Ectodermal cell (in vitro differentiated cells): ENCODE results near the gene USP13.
"Not testable (repeated sequence)": the region's sequence is repeated elsewhere in the genome, so short reads cannot be mapped to it uniquely, and the experiment has no call there.

Source experiments
- H3K27ac ChIP-seq: 2 replicates; pipeline ENCODE4 v1.7.0; 2013; ENCODE audit warnings: mild to moderate bottlenecking, low read depth, low read length; ENCODE audit not compliant: insufficient read depth, poor library complexity, severe bottlenecking
- H3K27me3 ChIP-seq: 2 replicates; pipeline ENCODE4 v1.7.0; 2013; ENCODE audit warnings: mild to moderate bottlenecking, low read length; ENCODE audit not compliant: insufficient read depth, control insufficient read depth, poor library complexity, severe bottlenecking
- H3K36me3 ChIP-seq: one replicate; pipeline ENCODE4 v1.7.0; 2013; ENCODE audit warnings: low read length; ENCODE audit not compliant: control insufficient read depth, insufficient read depth
- H3K4me1 ChIP-seq: one replicate; pipeline ENCODE4 v1.7.0; 2013; ENCODE audit warnings: low read length; ENCODE audit not compliant: control insufficient read depth, insufficient read depth
- H3K4me3 ChIP-seq: 2 replicates; pipeline ENCODE4 v1.7.0; 2013; ENCODE audit warnings: low read depth, low read length, control low read depth; ENCODE audit not compliant: insufficient read depth
- H3K9me3 ChIP-seq: 2 replicates; pipeline ENCODE4 v1.7.0; 2013; ENCODE audit warnings: mild to moderate bottlenecking, low read length, moderate library complexity; ENCODE audit not compliant: control insufficient read depth
- WGBS, 2 experiments: methylation state at CpG; one replicate each; pipeline ENCODE4 v1.1.7; 2013; ENCODE audit warnings: missing lambda C conversion rate in 2 of 2; 5-methylcytosine and 5-hydroxymethylcytosine counted together

Gene USP13

DNA sequence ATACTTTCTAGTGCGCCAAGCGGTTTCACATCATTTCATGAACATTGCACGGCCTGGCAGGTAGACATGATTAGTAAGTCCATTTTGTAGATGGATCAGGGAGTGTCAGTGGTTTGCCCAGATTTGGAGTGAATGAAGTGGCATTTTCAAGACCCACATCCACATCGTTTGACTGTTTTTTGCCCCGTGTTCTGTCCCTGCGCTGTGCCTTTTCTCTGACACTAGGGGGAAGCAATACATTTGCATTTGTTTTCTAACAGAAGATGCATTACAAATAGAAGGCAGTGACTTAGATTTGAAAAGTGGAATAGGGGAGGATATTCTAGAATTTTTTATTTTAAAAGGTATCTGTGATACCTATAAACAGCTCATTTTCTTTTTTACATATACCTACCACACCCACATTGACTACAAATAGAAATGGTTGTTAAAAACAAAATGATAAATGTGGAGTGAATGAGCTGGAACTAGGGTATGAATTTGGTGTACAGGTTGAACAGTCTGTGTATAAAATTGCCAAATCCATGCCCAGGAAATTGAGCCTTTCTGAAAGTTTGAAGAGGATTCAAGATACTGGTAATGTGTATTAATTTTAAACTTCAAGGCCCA, 98.0 kb downstream of the USP13 start:
- H3K4me3 ChIP-seq = no peak overlapping the region
- H3K27ac ChIP-seq = no peak overlapping the region
- peaks cover 7% of the 10 kb centered on the region for H3K36me3 ChIP-seq
- no peaks in the 10 kb centered on the region for H3K4me1 ChIP-seq
- H3K27me3 ChIP-seq = no peaks in the 10 kb centered on the region
- WGBS, 2 experiments = 68 to 71% methylated on average over 6 of the region's 6 CpGs
- H3K9me3 ChIP-seq = no peaks in the 10 kb centered on the region

DNA sequence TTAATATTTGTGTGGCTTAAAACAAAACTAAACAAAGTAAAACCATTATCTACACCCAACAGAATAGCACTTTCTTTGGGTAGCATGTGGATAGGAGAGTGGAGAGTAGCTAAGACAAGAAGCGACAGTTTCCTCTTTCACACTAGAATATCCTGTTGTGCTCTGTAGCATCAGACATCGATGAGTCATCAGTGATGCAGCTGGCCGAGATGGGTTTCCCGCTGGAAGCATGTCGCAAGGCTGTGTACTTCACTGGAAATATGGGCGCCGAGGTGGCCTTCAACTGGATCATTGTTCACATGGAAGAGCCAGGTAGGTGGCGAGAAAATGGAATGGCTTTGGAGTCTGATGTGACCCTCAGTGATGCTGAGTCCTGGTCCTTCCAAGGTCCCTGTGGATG, 108.1 kb downstream of the USP13 start:
- Histone ChIP-seq H3K27ac (no peak overlapping the region), H3K9me3 (no peaks in the 10 kb centered on the region), H3K4me3 (no peak overlapping the region), H3K36me3 (peaks cover 8% of the 10 kb centered on the region), H3K4me1 (no peaks in the 10 kb centered on the region), H3K27me3 (no peaks in the 10 kb centered on the region)
- WGBS, 2 experiments = 94 to 96% methylated on average over 8 of the region's 8 CpGs

DNA sequence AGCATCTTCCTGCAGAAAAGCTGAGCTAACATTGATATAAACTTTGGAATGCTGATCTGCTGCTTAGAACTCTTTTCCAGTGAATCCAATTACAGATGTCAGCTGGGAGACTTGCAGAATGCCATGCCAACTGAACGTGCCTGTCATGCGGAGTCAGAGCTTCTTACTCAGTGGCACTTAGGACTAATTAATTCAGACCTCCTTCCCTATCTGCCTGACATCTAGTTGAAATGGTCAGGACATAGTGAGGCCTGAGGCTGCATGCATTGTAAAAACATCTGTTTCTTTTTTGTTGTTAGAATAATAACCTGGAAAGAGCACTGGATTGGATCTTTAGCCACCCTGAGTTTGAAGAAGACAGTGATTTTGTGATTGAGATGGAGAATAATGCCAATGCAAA, 112.6 kb downstream of the USP13 start:
- no peaks in the 10 kb centered on the region for H3K9me3 ChIP-seq
- H3K27ac ChIP-seq = no peak overlapping the region
- H3K4me1 ChIP-seq = no peaks in the 10 kb centered on the region
- peaks cover 10% of the 10 kb centered on the region for H3K36me3 ChIP-seq
- no peak overlapping the region for H3K4me3 ChIP-seq
- no peaks in the 10 kb centered on the region for H3K27me3 ChIP-seq
- WGBS, 2 experiments = 92 to 98% methylated on average over 2 of the region's 2 CpGs

- Histone ChIP-seq H3K4me1 (no peaks in the 10 kb centered on the region), H3K36me3 (peaks cover 13% of the 10 kb centered on the region), H3K27me3 (no peaks in the 10 kb centered on the region), H3K27ac (no peak overlapping the region), H3K9me3 (no peaks in the 10 kb centered on the region), H3K4me3 (no peak overlapping the region)
- 92 to 97% methylated on average over 4 of the region's 4 CpGs for WGBS, 2 experiments
Measured at GRCh38 chr3:179766416-179767133, 113.7 kb downstream of the USP13 start.

DNA sequence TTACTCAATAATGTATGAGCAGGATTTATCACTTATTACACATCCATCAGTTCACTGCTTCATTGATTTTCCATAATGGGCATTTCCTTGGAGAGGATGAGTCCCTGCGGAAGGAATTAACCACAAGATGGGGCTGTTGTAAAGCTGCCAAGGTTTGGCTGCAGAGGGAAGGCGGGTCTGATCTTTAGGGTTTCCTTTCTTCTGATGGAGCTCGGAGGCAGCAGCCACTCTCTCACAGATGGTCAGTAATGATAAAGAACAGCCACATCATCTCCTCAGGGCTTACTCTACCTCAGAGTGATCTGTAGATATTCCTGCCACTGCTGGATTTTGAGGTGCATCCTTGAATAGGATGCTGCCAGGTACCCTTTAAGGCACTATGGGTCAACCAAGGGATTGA, 115.2 kb downstream of the USP13 start:
- no peaks in the 10 kb centered on the region for H3K27me3 ChIP-seq
- H3K27ac ChIP-seq = no peak overlapping the region
- H3K4me1 ChIP-seq = no peaks in the 10 kb centered on the region
- no peaks in the 10 kb centered on the region for H3K9me3 ChIP-seq
- H3K36me3 ChIP-seq = peaks cover 14% of the 10 kb centered on the region
- WGBS, 2 experiments = 32 to 34% methylated on average over 3 of the region's 3 CpGs
- H3K4me3 ChIP-seq = no peak overlapping the region

DNA sequence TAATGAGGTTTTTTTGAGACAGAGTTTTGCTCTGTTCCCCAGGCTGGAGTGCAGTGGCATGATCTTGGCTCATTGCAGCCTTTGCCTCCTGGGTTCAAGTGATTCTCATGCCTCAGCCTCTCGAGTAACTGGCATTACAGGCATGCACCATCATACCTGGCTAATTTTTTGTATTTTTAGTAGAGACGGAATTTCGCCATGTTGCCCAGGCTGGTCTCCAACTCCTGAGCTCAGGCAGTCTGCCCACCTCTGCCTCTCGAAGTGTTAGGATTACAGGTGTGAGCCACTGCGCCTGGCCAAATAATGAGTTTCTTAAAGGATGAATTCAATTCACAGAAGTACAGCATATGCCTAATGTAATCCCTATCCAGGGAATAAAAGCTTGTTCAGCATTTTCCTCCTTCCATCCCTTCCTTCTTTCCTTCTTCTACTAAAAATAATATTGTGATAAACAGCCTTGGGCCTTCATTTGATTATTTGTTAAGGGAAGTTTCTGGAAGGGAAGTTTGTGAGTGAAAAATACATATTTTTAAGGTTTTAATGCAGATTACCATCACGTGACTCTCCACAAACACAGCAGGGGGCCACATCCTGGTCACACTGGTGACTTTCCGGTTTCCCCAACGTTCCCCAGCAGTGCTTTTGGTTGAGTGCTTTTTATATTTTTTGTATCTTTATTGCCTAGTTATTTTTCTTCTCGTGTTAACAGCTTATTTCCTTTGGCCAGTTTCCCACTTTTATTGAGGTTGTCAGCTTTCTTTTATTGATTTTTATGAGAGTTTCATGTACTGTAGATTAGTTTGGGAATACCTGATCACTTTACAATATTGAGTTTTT, 116.8 kb downstream of the USP13 start:
- no peak overlapping the region for H3K4me3 ChIP-seq
- peaks cover 14% of the 10 kb centered on the region for H3K36me3 ChIP-seq
- no peaks in the 10 kb centered on the region for H3K4me1 ChIP-seq
- no peak overlapping the region for H3K27ac ChIP-seq
- H3K27me3 ChIP-seq = no peaks in the 10 kb centered on the region
- WGBS, 2 experiments = 80 to 85% methylated on average over 8 to 9 of the region's 9 CpGs
- no peaks in the 10 kb centered on the region for H3K9me3 ChIP-seq

DNA sequence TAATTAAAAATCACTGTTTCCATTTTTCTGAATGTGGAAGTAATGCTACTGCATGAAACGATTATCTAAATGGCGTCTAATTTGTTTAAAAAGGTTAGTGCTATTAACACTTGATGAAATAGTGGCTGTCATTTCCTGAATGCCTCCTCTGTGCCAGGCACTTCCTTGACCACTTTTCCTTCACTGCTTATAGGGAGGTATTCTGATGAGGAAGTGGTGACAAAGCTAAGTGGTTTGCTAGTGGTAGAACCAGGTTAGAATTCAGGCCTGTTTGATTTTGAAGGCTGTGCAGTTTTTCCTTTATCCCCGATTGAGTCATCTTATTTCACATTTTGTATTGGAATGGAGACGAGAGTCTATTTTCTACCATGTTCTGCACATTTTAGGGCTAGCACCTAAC, 119.0 kb downstream of the USP13 start:
- H3K36me3 ChIP-seq = peaks cover 11% of the 10 kb centered on the region

DNA sequence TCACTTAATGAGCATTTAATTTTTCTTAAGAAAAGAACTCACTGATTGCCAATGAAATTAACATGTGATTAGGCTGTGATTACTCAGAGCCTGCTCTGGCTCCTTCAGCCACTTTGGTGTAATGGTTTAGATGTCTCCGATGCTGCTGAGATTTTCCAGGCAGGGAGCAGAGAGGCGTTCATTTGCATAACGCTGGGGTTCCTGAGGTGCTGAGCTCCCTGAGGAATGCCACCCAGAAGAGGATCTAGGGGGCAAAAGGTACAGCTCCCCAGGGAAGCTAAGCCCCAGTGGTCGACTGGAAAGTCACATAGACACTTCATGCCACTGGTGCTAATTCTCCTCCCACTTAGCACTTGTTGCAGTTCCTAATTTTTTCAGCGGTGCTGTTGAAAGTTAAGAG, 119.5 kb downstream of the USP13 start:
- H3K27me3 ChIP-seq = no peaks in the 10 kb centered on the region
- H3K36me3 ChIP-seq = peaks cover 10% of the 10 kb centered on the region
- 38% methylated on average over 5 of the region's 5 CpGs for WGBS, 2 experiments
- H3K27ac ChIP-seq = no peak overlapping the region
- no peak overlapping the region for H3K4me3 ChIP-seq
- H3K4me1 ChIP-seq = no peaks in the 10 kb centered on the region
- no peaks in the 10 kb centered on the region for H3K9me3 ChIP-seq

More for the DNA sequence above, 119.0 kb downstream of the USP13 start:
- WGBS, 2 experiments = 93 to 95% methylated on average over 4 of the region's 4 CpGs
- Histone ChIP-seq H3K4me3 (no peak overlapping the region), H3K9me3 (no peaks in the 10 kb centered on the region), H3K27ac (no peak overlapping the region), H3K27me3 (no peaks in the 10 kb centered on the region), H3K4me1 (no peaks in the 10 kb centered on the region)

DNA sequence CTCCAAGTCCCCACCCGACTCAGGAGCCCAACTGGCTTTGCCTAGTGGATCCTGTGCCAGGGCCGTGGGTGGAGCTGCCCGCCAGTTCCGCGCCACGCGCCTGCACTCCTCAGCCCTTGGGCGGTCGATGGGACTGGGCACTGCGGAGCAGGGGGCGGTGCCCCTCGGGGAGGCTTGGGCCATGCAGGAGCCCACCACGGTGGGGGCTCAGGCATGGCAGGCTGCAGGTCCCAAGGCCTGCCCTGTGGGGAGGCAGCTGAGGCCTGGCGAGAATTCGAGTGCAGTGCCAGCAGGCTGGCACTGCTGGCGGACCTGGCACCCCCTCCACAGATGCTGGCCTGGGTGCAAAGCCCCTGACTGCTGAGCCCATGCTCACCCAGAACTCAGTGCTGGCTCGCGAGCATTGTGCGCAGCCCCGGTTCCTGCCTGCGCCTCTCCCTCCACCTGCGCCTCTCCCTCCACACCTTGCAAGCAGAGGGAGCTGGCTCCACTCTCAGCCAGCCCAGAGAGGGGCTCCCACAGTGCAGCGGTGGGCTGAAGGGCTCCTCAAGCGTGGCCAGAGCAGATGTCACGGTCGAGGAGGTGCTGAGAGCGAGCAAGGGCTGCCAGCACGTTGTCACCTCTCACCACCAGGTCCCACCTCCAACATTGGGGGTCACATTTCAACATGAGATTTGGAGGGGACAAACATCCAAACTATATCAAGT, 122.7 kb downstream of the USP13 start:
- H3K9me3 ChIP-seq = no peaks in the 10 kb centered on the region
- H3K36me3 ChIP-seq = peaks cover 10% of the 10 kb centered on the region
- H3K4me1 ChIP-seq = no peaks in the 10 kb centered on the region
- no peak overlapping the region for H3K4me3 ChIP-seq
- no peaks in the 10 kb centered on the region for H3K27me3 ChIP-seq
- H3K27ac ChIP-seq = no peak overlapping the region
- 96% methylated on average over 28 of the region's 28 CpGs for WGBS, 2 experiments

DNA sequence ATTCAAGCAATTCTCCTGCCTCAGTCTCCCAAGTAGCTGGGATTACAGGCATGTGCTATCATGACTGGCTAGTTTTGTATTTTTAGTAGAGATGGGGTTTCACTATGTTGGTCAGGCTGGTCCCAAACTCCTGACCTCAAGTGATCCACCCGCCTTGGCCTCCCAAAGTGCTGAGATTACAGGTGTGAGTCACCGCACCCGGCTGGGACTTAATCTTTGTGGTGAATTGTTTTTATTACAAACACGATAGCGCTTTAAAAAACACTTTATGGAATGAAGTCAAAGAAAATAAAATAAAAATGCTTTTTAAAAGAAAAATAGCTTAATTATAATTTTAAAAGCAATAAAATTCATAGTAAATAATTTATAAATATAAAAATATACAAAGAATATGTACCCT, 130.0 kb downstream of the USP13 start:
- H3K9me3 ChIP-seq, H3K27ac ChIP-seq, H3K4me3 ChIP-seq, H3K36me3 ChIP-seq, H3K27me3 ChIP-seq, H3K4me1 ChIP-seq: not testable (repeated sequence)
- 77 to 100% methylated on average over 1 to 3 of the region's 5 CpGs for WGBS, 2 experiments
